HCT116 (cell line): ENCODE results near the gene PSMA8. TPM values are rescaled to one million over a fixed set of nuclear protein-coding genes. Genes with fewer than 3 reads are reported as not detected.
A peak's percentile ranks its signal among the peaks of the same experiment; 100 is the strongest.

Experiments used
- ATAC-seq: fragments of 200-7000 bp; cut with Tn5 transposase; 2 replicates; pipeline ENCODE4 v1.9.1; 2020; ENCODE audit warnings: mild to moderate bottlenecking, moderate library complexity
- BruUV-seq: library from RNA; stranded (reverse); fragments of 400-500 nt; replicated peaks from 2 replicates; lab custom pipeline; 2021; lab: Mats Ljungman, UMichigan
- CTCF ChIA-PET: fragments of 300-600 bp; sonication (Branson Sonifier 250); formaldehyde crosslinking; loops from one replicate; lab custom pipeline; 2021; ENCODE audit warnings: antibody characterized with exemption; lab: Charles Lee
- POLR2A ChIA-PET: fragments of 300-600, 350-600 bp; sonication (Branson Sonifier 250); formaldehyde crosslinking; loops from one replicate; lab custom pipeline; 2021; ENCODE audit warnings: antibody characterized with exemption; lab: Charles Lee
- RAD21 ChIA-PET, 2 experiments: fragments of 300-600 bp; sonication (Branson Sonifier 250); formaldehyde crosslinking; loops; one replicate each; lab custom pipeline; 2023; ENCODE audit warnings: low total read pairs in 2 of 2; ENCODE audit not compliant: uncharacterized antibody in 2 of 2, unreplicated experiment in 2 of 2, low non-redundant PET in 1 of 2; lab: Charles Lee
- DNase-seq: peaks from one replicate; pipeline ENCODE4 v3.0.0-alpha.2; 2010; ENCODE audit warnings: low read depth, low spot score
- H2AFZ ChIP-seq: fragments of 200-600 bp; shearing (Covaris generic), sonication (generic); 2 replicates; pipeline ENCODE4 v1.6.1; 2017; ENCODE audit warnings: low read depth, mixed run types, mixed read lengths, antibody characterized with exemption, low read length; ENCODE audit not compliant: poor library complexity, severe bottlenecking
- H3K27ac ChIP-seq: 2 replicates; pipeline ENCODE4 v1.5.1; 2012; ENCODE audit warnings: low read depth, low read length
- H3K27me3 ChIP-seq: fragments of 200-600 bp; sonication (generic); 2 replicates; pipeline ENCODE4 v1.6.1; 2016; ENCODE audit warnings: mixed run types, low read length, mixed read lengths; ENCODE audit not compliant: insufficient read depth
- H3K36me3 ChIP-seq, 2 experiments: fragments of 200-500 bp in 1 of 2; fragments of 200-600 bp in 1 of 2; sonication (Bioruptor generic) in 1 of 2; sonication (generic) in 1 of 2; 2 replicates each; pipeline versions ENCODE4 v1.5.1 to v1.6.1; 2014 to 2016; ENCODE audit warnings: low read length in 2 of 2, inconsistent platforms in 1 of 2, mixed read lengths in 1 of 2, mixed run types in 1 of 2; ENCODE audit not compliant: insufficient read depth in 2 of 2, control insufficient read depth in 1 of 2
- H3K4me1 ChIP-seq, 2 experiments: fragments of 200-600 bp in 1 of 2; sonication (generic) in 1 of 2; 2 replicates each; pipeline versions ENCODE4 v1.5.1 to v1.6.1; 2012 to 2017; ENCODE audit warnings: low read length in 2 of 2, inconsistent platforms in 1 of 2, mild to moderate bottlenecking in 1 of 2, mixed read lengths in 1 of 2, mixed run types in 1 of 2, moderate library complexity in 1 of 2; ENCODE audit not compliant: insufficient read depth in 2 of 2, control insufficient read depth in 1 of 2
- H3K4me2 ChIP-seq: fragments of 200-600 bp; sonication (generic); 2 replicates; pipeline ENCODE4 v1.6.1; 2017; ENCODE audit warnings: mixed run types, low read length, mixed read lengths
- H3K4me3 ChIP-seq, 2 experiments: fragments of 200-600 bp in 1 of 2; sonication (generic) in 1 of 2; replicated peaks in 1 of 2; 2 replicates each; pipeline ENCODE4 v1.5.1; 2011 to 2016; ENCODE audit warnings: low read length in 2 of 2, control low read depth in 1 of 2, low read depth in 1 of 2, mild to moderate bottlenecking in 1 of 2, mixed read lengths in 1 of 2, mixed run types in 1 of 2
- H3K79me2 ChIP-seq: fragments of 200-600 bp; sonication (generic); 2 replicates; pipeline ENCODE4 v1.6.1; 2017; ENCODE audit warnings: mild to moderate bottlenecking, mixed run types, low read length, moderate library complexity, mixed read lengths; ENCODE audit not compliant: insufficient read depth
- H3K9ac ChIP-seq: fragments of 200-600 bp; sonication (generic); 2 replicates; pipeline ENCODE4 v1.6.1; 2016; ENCODE audit warnings: low read length, mixed read lengths
- H3K9me2 ChIP-seq: fragments of 200-600 bp; sonication (generic), shearing (Covaris generic); 2 replicates; pipeline ENCODE4 v1.6.1; 2017; ENCODE audit warnings: mixed run types, mild to moderate bottlenecking, moderate library complexity; ENCODE audit not compliant: insufficient read depth
- H3K9me3 ChIP-seq, 2 experiments: fragments of 200-500 bp in 1 of 2; fragments of 200-600 bp in 1 of 2; sonication (Bioruptor generic) in 1 of 2; sonication (generic) in 1 of 2; 2 replicates each; pipeline ENCODE4 v1.6.1; 2014 to 2017; ENCODE audit warnings: low read length in 2 of 2, mixed read lengths in 2 of 2, inconsistent platforms in 1 of 2, low read depth in 1 of 2, mild to moderate bottlenecking in 1 of 2, mixed run types in 1 of 2, moderate library complexity in 1 of 2; ENCODE audit not compliant: control insufficient read depth in 1 of 2, insufficient read depth in 1 of 2
- H4K20me1 ChIP-seq: fragments of 200-600 bp; sonication (generic), shearing (Covaris generic); 2 replicates; pipeline ENCODE4 v1.6.1; 2017; ENCODE audit warnings: mixed run types, mild to moderate bottlenecking, moderate library complexity; ENCODE audit not compliant: insufficient read depth
- ATF3 ChIP-seq: IDR thresholded peaks from 2 replicates; pipeline ENCODE4 v1.6.1; 2012
- CBX3 ChIP-seq: IDR thresholded peaks from 2 replicates; pipeline ENCODE4 v1.6.1; 2012; ENCODE audit warnings: low read depth
- CEBPB ChIP-seq: IDR thresholded peaks from 2 replicates; pipeline ENCODE4 v1.6.1; 2012; ENCODE audit warnings: low read depth
- EGR1 ChIP-seq: IDR thresholded peaks from 2 replicates; pipeline ENCODE4 v1.6.1; 2012; ENCODE audit warnings: low read depth
- ELF1 ChIP-seq: IDR thresholded peaks from 2 replicates; pipeline ENCODE4 v1.6.1; 2012; ENCODE audit warnings: low read depth, borderline replicate concordance
- EZH2 ChIP-seq: fragments of 200-600 bp; sonication (generic); IDR thresholded peaks from 2 replicates; pipeline ENCODE4 v1.6.1; 2017; ENCODE audit warnings: antibody characterized with exemption, mixed run types
- EZH2phosphoT487 ChIP-seq: fragments of 200-600 bp; IDR thresholded peaks from 2 replicates; pipeline ENCODE4 v1.6.1; 2018; ENCODE audit warnings: antibody characterized with exemption, borderline replicate concordance
- FOSL1 ChIP-seq: IDR thresholded peaks from 2 replicates; pipeline ENCODE4 v1.6.1; 2012; ENCODE audit warnings: low read depth
- JUND ChIP-seq: IDR thresholded peaks from 2 replicates; pipeline ENCODE4 v1.6.1; 2012
- POLR2A ChIP-seq: IDR thresholded peaks from 2 replicates; pipeline ENCODE4 v1.7.0; 2011; ENCODE audit warnings: borderline replicate concordance; ENCODE audit not compliant: insufficient read depth, insufficient read length; ENCODE audit errors: extremely low read depth
- POLR2AphosphoS5 ChIP-seq: IDR thresholded peaks from 2 replicates; pipeline ENCODE4 v1.6.1; 2011; ENCODE audit warnings: mild to moderate bottlenecking, low read depth, low read length, moderate library complexity
- RAD21 ChIP-seq: IDR thresholded peaks from 2 replicates; pipeline ENCODE4 v1.6.1; 2012; ENCODE audit warnings: low read depth, mild to moderate bottlenecking
- REST ChIP-seq: IDR thresholded peaks from 2 replicates; pipeline ENCODE4 v1.6.1; 2012; ENCODE audit warnings: low read depth
- SP1 ChIP-seq: IDR thresholded peaks from 2 replicates; pipeline ENCODE4 v1.6.1; 2012; ENCODE audit warnings: low read depth
- SRF ChIP-seq: IDR thresholded peaks from 2 replicates; pipeline ENCODE4 v1.6.1; 2012; ENCODE audit warnings: low read depth
- TCF7L2 ChIP-seq: IDR thresholded peaks from 2 replicates; pipeline ENCODE4 v1.7.0; 2011; ENCODE audit warnings: borderline replicate concordance, inconsistent platforms; ENCODE audit not compliant: insufficient read depth, insufficient read length; ENCODE audit errors: extremely low read depth
- ZFX ChIP-seq: fragments of 450-650 bp; IDR thresholded peaks from 2 replicates; pipeline ENCODE4 v1.6.1; 2017
- ZNF274 ChIP-seq: fragments of 200-500 bp; sonication (Bioruptor generic); IDR thresholded peaks from 2 replicates; pipeline ENCODE4 v1.6.1; 2014; ENCODE audit warnings: mild to moderate bottlenecking, low read depth, low read length, inconsistent platforms
- intact Hi-C: fragments of 100-400 bp; cut with micrococcal nuclease; formaldehyde crosslinking; loops from 2 replicates; pipeline ENCODE4 v1.10.0; 2022
- total RNA-seq: library from RNA; stranded (reverse); gene quantifications from one replicate; pipeline ENCODE4 v1.2.1, GENCODE V29; 2021; ENCODE audit not compliant: unreplicated experiment
- TF ChIP-seq, protein P1 (sequence below), 3 experiments: fragments of 200-600 bp in 1 of 3; sonication (generic) in 1 of 3; IDR thresholded peaks in 2 of 3; conservative IDR thresholded peaks in 1 of 3; 2 replicates each; pipeline ENCODE4 v1.5.1; 2012 to 2017; ENCODE audit warnings: low read depth in 2 of 3, low read length in 2 of 3, antibody characterized with exemption in 1 of 3, borderline replicate concordance in 1 of 3, control low read depth in 1 of 3, mild to moderate bottlenecking in 1 of 3, mixed read lengths in 1 of 3, mixed run types in 1 of 3, moderate library complexity in 1 of 3; ENCODE audit not compliant: insufficient read depth in 1 of 3
- TF ChIP-seq, protein P2 (sequence below): IDR thresholded peaks from 2 replicates; pipeline ENCODE4 v1.6.1; 2012

PSMA8 gene
- total RNA-seq, 1 experiment from 2014 or later = not detected

GRCh38 chr18:26226229-26227050 is 92.8 kb downstream of the PSMA8 start, which contains the start of gene TAF4B:
Gene TAF4B (plus strand): TSS chr18:26226445. CDS start chr18:26226934, 489 bp downstream.
- Histone ChIP-seq H3K9ac (peak within 1 kb of the TSS; percentile 91), H3K79me2 (peaks cover 44% of the 10 kb centered on the region), H3K36me3 (no peaks in the 10 kb centered on the region), H3K9me3 (no peaks in the 10 kb centered on the region), H3K4me3 (peak within 1 kb of the TSS; percentile 69 to 84), H3K27ac (peak within 1 kb of the TSS; percentile 77), H2AFZ (peak within 1 kb of the TSS; percentile 50), H3K9me2 (no peaks in the 10 kb centered on the region), H3K27me3 (no peaks in the 10 kb centered on the region), H4K20me1 (no peaks in the 10 kb centered on the region), H3K4me1 (peaks cover 11 to 21% of the 10 kb centered on the region in 2 experiments), H3K4me2 (peak within 1 kb of the TSS; percentile 82)
- peak; percentile 90 for DNase-seq
- CTCF ChIA-PET = no interaction called here
- POLR2A ChIA-PET = interaction anchor here (0.8 to 1.4 kb wide), 2 partner anchors 11 to 1869 kb away, joined by 3 read pairs; no protein-coding TSS in a partner anchor
- intact Hi-C loops = loop anchor here (5.0 kb wide), 1 partner anchor 134 kb away; the partner anchor contains the start of gene SS18
- RAD21 ChIA-PET = no interaction called here
- BruUV-seq = no TSS peak
- ATAC-seq = peak; percentile 93
- TF ChIP-seq ELF1 = no peak
- no peak for TF ChIP-seq TCF7L2
- no peak for TF ChIP-seq EZH2
- TF ChIP-seq RAD21 = no peak
- no peak for TF ChIP-seq JUND
- peak; percentile 88 for TF ChIP-seq POLR2A
- TF ChIP-seq ZNF274 = no peak
- peak; percentile 87 for TF ChIP-seq POLR2AphosphoS5
- TF ChIP-seq EGR1 = no peak; the same call in 1 of the 2 replicates
- peak; percentile 58 for TF ChIP-seq SP1
- no peak for TF ChIP-seq EZH2phosphoT487
- TF ChIP-seq REST = no peak
- no peak for TF ChIP-seq FOSL1
- TF ChIP-seq ZFX = peak; percentile 49; the same call in 1 of the 2 replicates
- no peak for TF ChIP-seq CEBPB
- TF ChIP-seq, protein P1, sequence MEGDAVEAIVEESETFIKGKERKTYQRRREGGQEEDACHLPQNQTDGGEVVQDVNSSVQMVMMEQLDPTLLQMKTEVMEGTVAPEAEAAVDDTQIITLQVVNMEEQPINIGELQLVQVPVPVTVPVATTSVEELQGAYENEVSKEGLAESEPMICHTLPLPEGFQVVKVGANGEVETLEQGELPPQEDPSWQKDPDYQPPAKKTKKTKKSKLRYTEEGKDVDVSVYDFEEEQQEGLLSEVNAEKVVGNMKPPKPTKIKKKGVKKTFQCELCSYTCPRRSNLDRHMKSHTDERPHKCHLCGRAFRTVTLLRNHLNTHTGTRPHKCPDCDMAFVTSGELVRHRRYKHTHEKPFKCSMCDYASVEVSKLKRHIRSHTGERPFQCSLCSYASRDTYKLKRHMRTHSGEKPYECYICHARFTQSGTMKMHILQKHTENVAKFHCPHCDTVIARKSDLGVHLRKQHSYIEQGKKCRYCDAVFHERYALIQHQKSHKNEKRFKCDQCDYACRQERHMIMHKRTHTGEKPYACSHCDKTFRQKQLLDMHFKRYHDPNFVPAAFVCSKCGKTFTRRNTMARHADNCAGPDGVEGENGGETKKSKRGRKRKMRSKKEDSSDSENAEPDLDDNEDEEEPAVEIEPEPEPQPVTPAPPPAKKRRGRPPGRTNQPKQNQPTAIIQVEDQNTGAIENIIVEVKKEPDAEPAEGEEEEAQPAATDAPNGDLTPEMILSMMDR (IDR thresholded peaks at IDR 0.05 in 2 of 3, conservative IDR thresholded peaks at IDR 0.05 in 1 of 3; ENCODE audit: borderline replicate concordance in 1 of 3, insufficient read depth in 1 of 3, low read depth in 2 of 3, low read length in 2 of 3) = no peak
- TF ChIP-seq, protein P2, sequence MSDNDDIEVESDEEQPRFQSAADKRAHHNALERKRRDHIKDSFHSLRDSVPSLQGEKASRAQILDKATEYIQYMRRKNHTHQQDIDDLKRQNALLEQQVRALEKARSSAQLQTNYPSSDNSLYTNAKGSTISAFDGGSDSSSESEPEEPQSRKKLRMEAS = peak; percentile 99
- TF ChIP-seq SRF = no peak
- no peak for TF ChIP-seq ATF3
- TF ChIP-seq CBX3 = no peak
